HG03565 (cell line): ENCODE results near the gene SRGAP1.

ENCODE experiments used
- ATAC-seq: cut with Tn5 transposase; IDR thresholded peaks from one replicate; pipeline ENCODE4 v1.9.1; 2021; ENCODE audit warnings: mild to moderate bottlenecking, moderate library complexity; ENCODE audit not compliant: unreplicated experiment

SRGAP1 gene

DNA sequence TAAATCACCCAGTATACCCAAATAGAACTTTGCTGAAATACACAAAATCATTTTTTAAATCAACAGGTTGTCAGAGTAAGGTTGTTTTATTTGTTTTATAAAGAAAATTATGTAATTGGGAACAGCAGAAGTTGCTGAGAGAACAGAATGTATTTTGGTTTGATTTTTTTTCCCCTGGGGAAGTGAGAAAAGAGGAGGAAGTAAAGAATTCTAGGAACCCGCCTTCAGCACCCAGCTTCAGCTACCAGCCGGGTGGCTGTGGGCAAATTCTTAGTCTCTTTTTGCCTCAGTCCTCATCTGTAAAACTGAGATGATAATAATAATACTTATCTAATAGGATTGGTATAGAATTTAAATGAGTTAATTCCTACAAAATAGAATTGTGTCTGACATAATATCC is 119.4 kb downstream of the SRGAP1 start:
- ATAC-seq = no peak

GRCh38 chr12:63964301-63964700 is 119.8 kb downstream of the SRGAP1 start:
- no peak for ATAC-seq

DNA sequence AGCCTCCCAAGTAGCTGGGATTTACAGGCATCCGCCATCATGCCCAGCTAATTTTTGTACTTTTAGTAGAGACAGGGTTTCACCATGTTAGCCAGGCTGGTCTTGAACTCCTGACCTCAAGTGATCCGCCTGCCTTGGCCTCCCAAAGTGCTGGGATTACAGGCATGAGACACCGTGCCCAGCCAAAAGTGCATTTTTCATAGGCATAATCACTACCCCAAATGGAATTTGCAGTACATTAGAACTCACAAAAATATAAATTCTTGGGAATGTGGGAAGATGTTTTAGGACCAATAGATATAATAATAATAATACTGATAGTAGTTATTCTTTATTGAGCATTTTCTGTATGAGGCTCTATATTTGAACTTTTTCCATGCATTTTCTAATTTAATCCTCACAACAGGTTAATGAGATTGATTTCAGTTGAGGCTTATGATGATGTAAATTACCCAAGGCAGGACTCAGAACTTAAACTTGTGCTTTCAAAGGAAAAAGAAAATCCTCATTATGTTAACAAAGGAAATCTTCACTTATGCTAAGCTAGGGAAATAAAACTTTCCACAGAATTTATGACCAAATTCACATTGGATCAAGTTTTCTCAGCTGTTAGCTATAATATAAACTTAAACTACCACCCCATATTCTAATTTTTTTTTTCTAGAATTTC is 121.6 kb downstream of the SRGAP1 start:
- ATAC-seq = no peak

DNA sequence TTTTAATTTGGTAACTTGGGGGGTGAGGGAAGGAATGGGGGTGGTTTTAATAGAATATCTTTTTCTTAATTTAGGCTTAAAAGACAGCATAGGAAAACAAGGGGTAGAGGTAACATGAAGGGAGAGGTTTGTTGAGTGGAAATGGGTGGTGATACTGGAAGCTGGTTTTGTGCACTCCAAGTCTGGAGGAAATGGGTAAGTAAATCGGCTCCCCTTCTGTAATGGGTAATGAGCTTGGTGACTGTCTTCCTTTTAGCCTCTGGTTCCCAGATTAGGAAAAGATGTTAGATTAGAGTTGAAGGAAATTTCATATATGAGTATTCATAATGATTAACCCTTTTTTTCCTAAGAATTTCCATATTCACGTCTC is 122.1 kb downstream of the SRGAP1 start:
- no peak for ATAC-seq

DNA sequence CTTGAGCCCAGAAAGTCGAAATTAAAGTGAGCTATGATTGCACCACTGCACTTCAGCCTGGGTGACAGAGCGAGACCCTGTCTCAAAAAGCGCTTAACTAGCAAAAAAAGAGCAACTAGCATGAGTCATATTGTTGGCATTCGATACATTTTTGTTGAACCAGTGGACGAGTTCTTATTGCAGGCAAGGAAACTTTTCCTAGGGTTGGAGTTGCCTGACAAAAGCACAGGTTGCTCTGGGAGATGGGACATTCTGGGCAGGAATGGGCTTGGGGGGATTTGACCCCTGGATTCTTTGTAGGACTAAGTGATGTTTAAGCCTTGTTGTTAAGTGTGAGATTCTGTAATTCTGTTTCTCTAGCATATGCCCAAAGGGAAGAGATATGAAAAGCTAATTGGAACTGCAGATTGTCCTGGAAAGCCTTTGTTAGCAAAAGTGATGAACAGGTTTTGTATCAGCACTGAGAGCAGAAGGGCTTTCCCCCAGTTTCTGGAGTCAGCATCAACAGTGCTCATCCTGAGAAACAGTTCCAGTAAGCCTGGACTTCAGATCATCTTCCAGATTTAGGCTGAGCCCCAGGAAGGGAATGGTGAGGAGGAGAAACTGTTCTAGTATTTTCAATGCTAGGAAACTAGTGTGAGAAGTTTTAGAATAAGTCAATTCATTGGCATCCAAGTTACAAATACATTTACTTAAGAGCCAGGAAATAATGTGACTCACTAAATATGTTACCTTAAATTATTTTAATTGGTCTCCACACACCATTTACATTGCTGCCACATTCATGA is 123.1 kb downstream of the SRGAP1 start:
- ATAC-seq = no peak

- ATAC-seq = no peak
Observed at GRCh38 chr12:63968673-63969072, 124.2 kb downstream of the SRGAP1 start.

DNA sequence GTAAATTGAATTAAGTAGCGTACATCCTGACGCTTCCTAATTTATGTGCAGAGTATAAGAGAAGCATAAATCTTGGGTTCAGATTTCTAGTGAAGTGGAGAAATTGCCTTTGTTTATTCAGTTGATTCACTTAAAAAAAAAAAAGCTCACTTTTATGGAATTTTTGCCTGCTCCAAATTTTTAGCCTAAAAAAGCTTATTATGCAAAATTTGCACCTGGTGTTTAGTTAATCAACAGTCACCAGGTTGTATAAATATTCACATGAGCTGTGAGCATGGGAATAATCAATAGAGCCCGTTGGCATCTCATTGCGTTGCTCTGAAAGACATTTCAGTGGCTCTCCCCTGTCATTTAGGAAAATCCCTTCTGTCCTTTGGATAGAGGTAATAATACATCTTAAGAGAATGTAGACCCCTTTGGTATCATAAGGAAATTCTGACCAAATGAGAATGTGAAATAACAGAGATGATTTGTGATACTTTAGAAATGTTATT is 132.4 kb downstream of the SRGAP1 start:
- no peak for ATAC-seq

DNA sequence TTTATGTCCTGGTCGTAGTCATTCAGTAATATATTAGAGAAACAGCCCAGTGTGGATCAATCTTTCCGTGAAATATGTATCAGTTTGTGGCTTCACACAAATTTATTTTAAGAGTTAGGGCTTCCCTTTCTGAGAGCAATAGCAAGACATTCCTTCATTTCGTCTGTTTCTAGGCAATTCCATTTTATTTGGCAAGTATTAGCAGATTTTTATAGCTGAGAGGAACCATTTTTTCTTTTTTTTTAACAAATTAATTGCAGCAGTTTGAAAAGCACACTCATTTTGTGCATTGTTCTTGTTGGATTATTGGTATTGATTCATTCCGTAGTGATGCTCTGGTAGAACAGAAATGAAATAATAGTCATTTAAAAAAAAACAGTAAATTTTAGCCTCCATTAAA is 132.9 kb downstream of the SRGAP1 start:
- ATAC-seq = no peak

- no peak for ATAC-seq
Observed at GRCh38 chr12:63978519-63978918, 134.0 kb downstream of the SRGAP1 start.

- ATAC-seq = no peak
Observed at GRCh38 chr12:63980211-63980610, 135.7 kb downstream of the SRGAP1 start.

GRCh38 chr12:63981343-63981742 is 136.8 kb downstream of the SRGAP1 start:
- ATAC-seq = no peak

DNA sequence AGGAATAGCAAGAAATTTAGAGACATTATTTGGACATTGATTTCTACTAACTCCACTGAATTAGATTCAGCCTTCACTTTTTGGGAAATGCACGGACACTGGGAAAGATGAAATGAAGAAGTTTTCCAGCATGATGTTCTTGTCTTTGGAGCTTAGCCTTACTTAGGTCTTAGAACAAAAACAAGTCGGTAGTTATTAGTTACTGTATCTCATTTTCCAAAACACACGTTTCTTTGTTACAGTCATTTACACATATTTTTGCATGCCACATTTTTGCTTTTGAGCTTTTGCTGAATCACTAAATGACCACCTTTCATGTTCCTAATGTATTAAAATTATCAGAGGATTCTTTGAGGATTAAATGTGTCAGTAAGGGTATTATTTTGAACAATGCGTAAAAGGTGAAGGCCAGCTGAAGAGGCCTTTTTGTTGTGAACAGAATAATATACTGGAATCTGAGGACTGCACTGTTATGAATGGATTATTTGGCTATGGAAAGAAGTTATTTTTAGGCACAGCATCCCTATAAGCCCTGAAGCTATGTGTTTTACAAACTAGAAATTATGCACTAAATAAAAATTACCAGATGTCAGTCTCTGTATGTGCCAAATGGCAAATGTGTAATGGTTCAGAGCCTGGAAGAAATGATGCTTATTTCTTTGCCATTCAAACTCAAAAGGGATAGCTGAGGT is 138.2 kb downstream of the SRGAP1 start:
- no peak for ATAC-seq

DNA sequence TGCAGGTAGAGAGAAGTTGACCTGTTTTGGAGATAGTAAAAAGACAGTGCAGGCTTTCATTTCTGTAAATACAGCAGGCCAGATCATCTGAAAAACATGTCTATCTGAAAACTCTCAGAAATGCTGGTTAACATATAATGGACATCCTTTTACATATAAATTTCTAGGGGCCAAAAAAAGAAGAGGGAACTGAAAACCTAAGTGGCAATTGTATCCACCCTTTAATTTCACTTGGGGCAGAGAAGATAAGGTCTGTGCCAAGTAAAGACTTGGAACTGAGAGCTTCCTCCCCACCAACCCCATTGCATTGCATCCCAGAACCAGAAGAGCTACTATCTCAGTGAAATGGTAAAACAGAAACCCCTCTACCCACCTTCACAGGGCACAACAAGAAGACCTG is 141.0 kb downstream of the SRGAP1 start:
- ATAC-seq = no peak

GRCh38 chr12:63985945-63986344 is 141.4 kb downstream of the SRGAP1 start:
- ATAC-seq = no peak

GRCh38 chr12:63989301-63989845 is 144.9 kb downstream of the SRGAP1 start:
- ATAC-seq = no peak

DNA sequence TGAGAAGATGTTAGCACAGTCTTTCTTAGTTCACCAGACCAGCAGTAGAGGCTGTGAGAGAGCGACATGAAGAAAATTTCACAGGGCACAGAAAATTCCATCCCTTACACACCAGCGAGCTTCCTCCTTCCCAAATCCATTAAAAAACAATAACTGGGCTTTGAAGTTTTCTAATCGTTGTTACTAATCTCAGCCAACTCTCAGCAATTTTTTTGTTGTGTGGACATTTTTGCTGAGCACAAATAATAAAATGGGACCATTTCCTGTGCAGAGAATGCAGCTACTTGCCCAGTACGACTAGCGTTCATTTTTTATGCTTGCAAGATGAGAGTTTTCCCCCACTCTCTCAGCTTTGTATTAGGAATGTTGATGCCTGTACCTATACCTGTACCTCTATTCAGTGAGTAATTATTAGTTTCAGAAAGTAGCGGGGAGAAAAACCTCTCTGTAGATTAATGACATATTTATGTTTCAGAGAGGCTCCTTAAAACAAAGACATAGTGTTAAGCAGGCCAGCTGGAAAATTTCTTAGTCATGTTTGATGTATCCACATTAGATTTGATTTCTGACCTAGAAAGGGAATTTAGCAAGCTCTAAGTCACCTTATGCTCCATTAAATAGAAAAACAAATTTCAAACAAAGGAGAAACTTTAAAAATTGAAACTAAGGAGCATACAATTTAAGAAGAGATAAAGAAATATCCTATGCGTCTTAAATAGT is 146.5 kb downstream of the SRGAP1 start:
- no peak for ATAC-seq

DNA sequence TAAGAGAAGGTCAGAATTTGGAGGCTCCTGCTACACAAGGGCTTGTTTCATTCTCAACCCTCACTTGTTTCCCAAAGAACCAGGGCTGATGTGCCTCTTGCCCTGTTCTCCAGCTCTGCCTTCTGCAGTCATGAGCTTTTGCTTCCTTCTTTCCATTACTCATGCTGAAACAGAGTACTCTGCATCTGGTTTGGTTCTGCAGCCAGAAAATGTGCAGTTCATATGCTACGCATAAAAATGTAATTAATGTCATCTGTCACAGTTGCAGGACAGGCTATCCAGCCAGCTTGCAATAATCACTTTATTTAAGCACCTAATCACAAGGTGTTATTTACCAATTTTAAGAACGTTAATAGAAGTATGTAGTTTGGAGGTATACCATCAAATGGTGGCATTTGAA is 150.2 kb downstream of the SRGAP1 start:
- no peak for ATAC-seq

GRCh38 chr12:63995512-63995911 is 151.0 kb downstream of the SRGAP1 start:
- no peak for ATAC-seq

GRCh38 chr12:63996556-63996955 is 152.1 kb downstream of the SRGAP1 start:
- ATAC-seq = no peak

GRCh38 chr12:63997198-63997597 is 152.7 kb downstream of the SRGAP1 start:
- ATAC-seq = no peak

DNA sequence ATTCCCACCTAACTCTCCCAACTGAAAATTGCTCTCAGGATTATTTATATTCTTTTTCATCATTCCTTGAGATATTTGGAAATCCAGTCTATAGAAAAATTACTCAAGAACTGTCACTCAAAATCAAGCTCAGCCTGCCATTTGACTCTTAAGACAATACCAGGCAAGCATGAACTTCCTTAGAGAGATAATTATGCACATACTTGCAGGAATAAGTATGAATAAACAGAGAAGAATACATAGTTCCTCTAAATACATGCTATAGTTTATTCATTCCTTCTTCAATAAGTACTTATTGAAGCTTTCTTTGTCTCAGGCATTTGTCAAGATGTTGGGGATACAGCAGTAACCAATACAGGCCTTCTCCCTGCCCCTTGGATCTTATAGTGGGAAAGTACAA is 154.1 kb downstream of the SRGAP1 start:
- ATAC-seq = no peak
